ENCODE measurements around the gene AVL9.
"Not testable (repeated sequence)": the region's sequence is repeated elsewhere in the genome, so short reads cannot be mapped to it uniquely, and the experiment has no call there.

DNA sequence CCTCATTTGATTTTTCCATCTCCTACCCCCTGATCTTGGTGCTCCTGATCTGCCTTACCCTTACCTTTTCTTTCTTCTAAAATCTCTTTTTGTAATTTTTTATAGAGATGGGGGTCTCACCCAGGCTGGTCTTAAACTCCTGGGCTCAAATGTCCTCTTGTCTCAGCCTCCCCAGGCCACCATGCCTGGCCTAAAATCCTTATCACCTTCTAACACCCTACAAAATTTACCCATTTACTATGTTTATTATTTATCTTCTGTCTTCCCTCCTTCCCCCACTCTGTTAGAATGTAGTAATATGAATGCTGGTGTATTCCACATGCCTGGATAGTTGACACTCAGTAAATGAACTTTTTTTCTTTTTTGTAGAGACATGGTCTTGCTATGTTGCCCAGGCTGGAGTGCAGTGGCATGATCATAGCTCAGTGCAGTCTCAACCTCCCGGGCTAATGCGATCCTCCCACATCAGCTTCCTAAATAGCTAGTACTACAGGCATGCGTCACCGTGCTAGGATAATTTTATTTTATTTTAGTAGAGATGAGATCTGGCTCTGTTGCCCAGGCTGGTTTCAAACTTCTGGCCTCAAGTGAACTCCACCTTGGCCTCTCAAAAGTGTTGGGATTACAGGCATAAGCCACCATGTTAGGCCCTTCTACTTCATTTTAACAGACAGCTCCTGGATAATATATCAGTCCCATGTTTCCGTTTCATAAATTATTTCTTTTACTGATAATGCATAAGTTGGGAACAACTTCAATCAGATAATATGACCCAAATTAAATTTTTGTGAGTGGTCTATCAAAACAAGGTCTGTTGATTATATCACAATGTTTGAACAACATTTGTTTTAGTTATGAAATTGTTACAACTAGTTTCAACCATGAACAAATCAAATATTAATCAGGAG, 136.6 kb downstream of the AVL9 start:
- not testable (repeated sequence) for TF ChIP-seq MEF2A (IDR thresholded peaks at IDR 0.05; ENCODE audit: borderline replicate concordance, low read depth); EP300 (IDR thresholded peaks at IDR 0.05; ENCODE audit: borderline replicate concordance in 1 of 2, low read depth in 1 of 2, low read length in 1 of 2); FOXJ3 (CRISPR knock-in tag; IDR thresholded peaks at IDR 0.05); NFIC (IDR thresholded peaks at IDR 0.05; ENCODE audit: borderline replicate concordance); TEAD4 (IDR thresholded peaks at IDR 0.05; ENCODE audit: borderline replicate concordance, insufficient read depth); RAD21 (IDR thresholded peaks at IDR 0.05; ENCODE audit: low read length); POLR2AphosphoS5 (IDR thresholded peaks at IDR 0.05; ENCODE audit: low read depth, low read length); GATA2 (CRISPR knock-in tag; IDR thresholded peaks at IDR 0.05)
- TF ChIP-seq, protein P1, sequence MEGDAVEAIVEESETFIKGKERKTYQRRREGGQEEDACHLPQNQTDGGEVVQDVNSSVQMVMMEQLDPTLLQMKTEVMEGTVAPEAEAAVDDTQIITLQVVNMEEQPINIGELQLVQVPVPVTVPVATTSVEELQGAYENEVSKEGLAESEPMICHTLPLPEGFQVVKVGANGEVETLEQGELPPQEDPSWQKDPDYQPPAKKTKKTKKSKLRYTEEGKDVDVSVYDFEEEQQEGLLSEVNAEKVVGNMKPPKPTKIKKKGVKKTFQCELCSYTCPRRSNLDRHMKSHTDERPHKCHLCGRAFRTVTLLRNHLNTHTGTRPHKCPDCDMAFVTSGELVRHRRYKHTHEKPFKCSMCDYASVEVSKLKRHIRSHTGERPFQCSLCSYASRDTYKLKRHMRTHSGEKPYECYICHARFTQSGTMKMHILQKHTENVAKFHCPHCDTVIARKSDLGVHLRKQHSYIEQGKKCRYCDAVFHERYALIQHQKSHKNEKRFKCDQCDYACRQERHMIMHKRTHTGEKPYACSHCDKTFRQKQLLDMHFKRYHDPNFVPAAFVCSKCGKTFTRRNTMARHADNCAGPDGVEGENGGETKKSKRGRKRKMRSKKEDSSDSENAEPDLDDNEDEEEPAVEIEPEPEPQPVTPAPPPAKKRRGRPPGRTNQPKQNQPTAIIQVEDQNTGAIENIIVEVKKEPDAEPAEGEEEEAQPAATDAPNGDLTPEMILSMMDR (IDR thresholded peaks at IDR 0.05): not testable (repeated sequence)
- TF ChIP-seq, protein P2, sequence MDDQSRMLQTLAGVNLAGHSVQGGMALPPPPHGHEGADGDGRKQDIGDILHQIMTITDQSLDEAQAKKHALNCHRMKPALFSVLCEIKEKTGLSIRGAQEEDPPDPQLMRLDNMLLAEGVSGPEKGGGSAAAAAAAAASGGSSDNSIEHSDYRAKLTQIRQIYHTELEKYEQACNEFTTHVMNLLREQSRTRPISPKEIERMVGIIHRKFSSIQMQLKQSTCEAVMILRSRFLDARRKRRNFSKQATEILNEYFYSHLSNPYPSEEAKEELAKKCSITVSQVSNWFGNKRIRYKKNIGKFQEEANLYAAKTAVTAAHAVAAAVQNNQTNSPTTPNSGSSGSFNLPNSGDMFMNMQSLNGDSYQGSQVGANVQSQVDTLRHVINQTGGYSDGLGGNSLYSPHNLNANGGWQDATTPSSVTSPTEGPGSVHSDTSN (IDR thresholded peaks at IDR 0.05): not testable (repeated sequence)
- TF ChIP-seq, protein P3, sequence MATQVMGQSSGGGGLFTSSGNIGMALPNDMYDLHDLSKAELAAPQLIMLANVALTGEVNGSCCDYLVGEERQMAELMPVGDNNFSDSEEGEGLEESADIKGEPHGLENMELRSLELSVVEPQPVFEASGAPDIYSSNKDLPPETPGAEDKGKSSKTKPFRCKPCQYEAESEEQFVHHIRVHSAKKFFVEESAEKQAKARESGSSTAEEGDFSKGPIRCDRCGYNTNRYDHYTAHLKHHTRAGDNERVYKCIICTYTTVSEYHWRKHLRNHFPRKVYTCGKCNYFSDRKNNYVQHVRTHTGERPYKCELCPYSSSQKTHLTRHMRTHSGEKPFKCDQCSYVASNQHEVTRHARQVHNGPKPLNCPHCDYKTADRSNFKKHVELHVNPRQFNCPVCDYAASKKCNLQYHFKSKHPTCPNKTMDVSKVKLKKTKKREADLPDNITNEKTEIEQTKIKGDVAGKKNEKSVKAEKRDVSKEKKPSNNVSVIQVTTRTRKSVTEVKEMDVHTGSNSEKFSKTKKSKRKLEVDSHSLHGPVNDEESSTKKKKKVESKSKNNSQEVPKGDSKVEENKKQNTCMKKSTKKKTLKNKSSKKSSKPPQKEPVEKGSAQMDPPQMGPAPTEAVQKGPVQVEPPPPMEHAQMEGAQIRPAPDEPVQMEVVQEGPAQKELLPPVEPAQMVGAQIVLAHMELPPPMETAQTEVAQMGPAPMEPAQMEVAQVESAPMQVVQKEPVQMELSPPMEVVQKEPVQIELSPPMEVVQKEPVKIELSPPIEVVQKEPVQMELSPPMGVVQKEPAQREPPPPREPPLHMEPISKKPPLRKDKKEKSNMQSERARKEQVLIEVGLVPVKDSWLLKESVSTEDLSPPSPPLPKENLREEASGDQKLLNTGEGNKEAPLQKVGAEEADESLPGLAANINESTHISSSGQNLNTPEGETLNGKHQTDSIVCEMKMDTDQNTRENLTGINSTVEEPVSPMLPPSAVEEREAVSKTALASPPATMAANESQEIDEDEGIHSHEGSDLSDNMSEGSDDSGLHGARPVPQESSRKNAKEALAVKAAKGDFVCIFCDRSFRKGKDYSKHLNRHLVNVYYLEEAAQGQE (IDR thresholded peaks at IDR 0.05; ENCODE audit: low read depth, low read length): not testable (repeated sequence)
